H1 (cell line): Measurements from ENCODE around the gene SULT2B1. TPM values are rescaled to one million over a fixed set of nuclear protein-coding genes. Genes with fewer than 3 reads are reported as not detected.

Experiments used
- CTCF ChIA-PET: fragments of 300-600 bp; sonication (Branson Sonifier 250); formaldehyde crosslinking; loops from one replicate; lab custom pipeline; 2021; ENCODE audit not compliant: partially characterized antibody; lab: Charles Lee
- POLR2A ChIA-PET: fragments of 300-600 bp; sonication (Branson Sonifier 250); formaldehyde crosslinking; loops from one replicate; lab custom pipeline; 2021; ENCODE audit warnings: inconsistent platforms; ENCODE audit not compliant: partially characterized antibody; lab: Charles Lee
- DNase-seq, 2 experiments: peaks; one replicate each; pipeline versions ENCODE4 v3.0.0 to v3.0.0-alpha.2; 2010 to 2022; ENCODE audit warnings: low spot score in 2 of 2, low read depth in 1 of 2, mixed read lengths in 1 of 2
- FAIRE-seq: peaks from 2 replicates; lab custom pipeline; 2011; peaks lifted over from hg19 to GRCh38; lab: Jason Lieb, UNC
- H2AFZ ChIP-seq: 2 replicates; pipeline ENCODE4 v1.8.1; 2012; ENCODE audit warnings: low read length, inconsistent platforms
- H2AK5ac ChIP-seq: 2 replicates; pipeline ENCODE4 v1.6.1; 2013; ENCODE audit warnings: low read depth, low read length
- H2BK120ac ChIP-seq: replicated peaks from 2 replicates; pipeline ENCODE3; 2013; ENCODE audit warnings: low read depth, low read length, inconsistent platforms
- H2BK12ac ChIP-seq: 2 replicates; pipeline ENCODE4 v1.6.1; 2013; ENCODE audit warnings: low read depth, low read length
- H2BK15ac ChIP-seq: 2 replicates; pipeline ENCODE4 v1.6.1; 2013; ENCODE audit warnings: low read length
- H2BK20ac ChIP-seq: 2 replicates; pipeline ENCODE4 v1.6.1; 2013; ENCODE audit warnings: low read length
- H2BK5ac ChIP-seq: 2 replicates; pipeline ENCODE4 v1.6.1; 2013; ENCODE audit warnings: low read depth, low read length
- H3K14ac ChIP-seq: 2 replicates; pipeline ENCODE4 v1.6.1; 2013; ENCODE audit warnings: inconsistent platforms; ENCODE audit not compliant: insufficient read length
- H3K18ac ChIP-seq: 2 replicates; pipeline ENCODE4 v1.6.1; 2013; ENCODE audit warnings: low read length; ENCODE audit errors: extremely low read depth
- H3K23ac ChIP-seq: 2 replicates; pipeline ENCODE4 v1.6.1; 2013; ENCODE audit warnings: inconsistent platforms; ENCODE audit not compliant: insufficient read length
- H3K23me2 ChIP-seq: 2 replicates; pipeline ENCODE4 v1.6.1; 2013; ENCODE audit warnings: low read depth, low read length
- H3K27ac ChIP-seq: 2 replicates; pipeline ENCODE4 v1.6.1; 2011; ENCODE audit warnings: low read depth, low read length, inconsistent platforms
- H3K27me3 ChIP-seq, 4 experiments: replicated peaks in 1 of 4; 1 replicate in 1 of 4; 2 replicates in 3 of 4; pipeline versions ENCODE4 v1.6.1 to v1.8.1; 2011 to 2013; ENCODE audit warnings: low read length in 3 of 4, mild to moderate bottlenecking in 3 of 4, inconsistent platforms in 2 of 4, mixed read lengths in 2 of 4, moderate library complexity in 1 of 4; ENCODE audit not compliant: control insufficient read depth in 3 of 4, insufficient read depth in 3 of 4; ENCODE audit errors: extremely low read depth in 1 of 4
- H3K36me3 ChIP-seq, 4 experiments: 2 replicates each; pipeline versions ENCODE4 v1.6.1 to v1.8.1; 2011 to 2013; ENCODE audit warnings: mild to moderate bottlenecking in 4 of 4, low read length in 3 of 4, moderate library complexity in 2 of 4, control low read depth in 1 of 4, inconsistent platforms in 1 of 4; ENCODE audit not compliant: insufficient read depth in 4 of 4, control insufficient read depth in 2 of 4
- H3K4ac ChIP-seq: replicated peaks from 2 replicates; pipeline ENCODE3; 2013; ENCODE audit warnings: low read length, low read depth, mixed read lengths, inconsistent platforms; ENCODE audit not compliant: insufficient read length
- H3K4me1 ChIP-seq, 4 experiments: replicated peaks in 1 of 4; 1 replicate in 1 of 4; 2 replicates in 3 of 4; pipeline versions ENCODE4 v1.6.1 to v1.8.1; 2011 to 2013; ENCODE audit warnings: low read length in 3 of 4, inconsistent platforms in 2 of 4, mixed read lengths in 1 of 4; ENCODE audit not compliant: insufficient read depth in 4 of 4, control insufficient read depth in 3 of 4
- H3K4me2 ChIP-seq, 2 experiments: 2 replicates each; pipeline versions ENCODE4 v1.6.1 to v1.8.1; 2011 to 2013; ENCODE audit warnings: low read depth in 2 of 2, low read length in 2 of 2, control low read depth in 1 of 2, inconsistent platforms in 1 of 2, mild to moderate bottlenecking in 1 of 2; ENCODE audit not compliant: insufficient read depth in 1 of 2
- H3K4me3 ChIP-seq, 4 experiments: fragments of 200-600, 300-600 bp in 1 of 4; sonication (generic), shearing (Covaris generic), sonication (Bioruptor Twin) in 1 of 4; 2 replicates each; pipeline versions ENCODE4 v1.5.1 to v1.8.1; 2011 to 2016; ENCODE audit warnings: low read length in 4 of 4, low read depth in 3 of 4, control low read depth in 2 of 4, inconsistent platforms in 2 of 4, mild to moderate bottlenecking in 2 of 4, mixed read lengths in 1 of 4, moderate library complexity in 1 of 4; ENCODE audit not compliant: insufficient read depth in 2 of 4; ENCODE audit errors: extremely low read depth in 1 of 4
- H3K56ac ChIP-seq: replicated peaks from 2 replicates; pipeline ENCODE3; 2013; ENCODE audit warnings: low read depth, mild to moderate bottlenecking, mixed read lengths, low read length, inconsistent platforms; ENCODE audit not compliant: insufficient read length
- H3K79me1 ChIP-seq: 2 replicates; pipeline ENCODE4 v1.6.1; 2013; ENCODE audit warnings: low read depth, low read length, control low read depth
- H3K79me2 ChIP-seq, 2 experiments: 2 replicates each; pipeline versions ENCODE4 v1.6.1 to v1.8.1; 2012 to 2013; ENCODE audit warnings: low read length in 2 of 2, mild to moderate bottlenecking in 2 of 2, inconsistent platforms in 1 of 2; ENCODE audit not compliant: insufficient read depth in 2 of 2, control insufficient read depth in 1 of 2
- H3K9ac ChIP-seq, 4 experiments: replicated peaks in 1 of 4; 1 replicate in 1 of 4; 2 replicates in 3 of 4; pipeline versions ENCODE4 v1.6.1 to v1.8.1; 2011 to 2013; ENCODE audit warnings: low read depth in 3 of 4, low read length in 3 of 4, control low read depth in 2 of 4, mild to moderate bottlenecking in 2 of 4, moderate library complexity in 2 of 4, inconsistent platforms in 1 of 4; ENCODE audit errors: extremely low read depth in 1 of 4
- H3K9me3 ChIP-seq, 2 experiments: 2 replicates each; pipeline versions ENCODE4 v1.6.1 to v1.8.1; 2012 to 2013; ENCODE audit warnings: mild to moderate bottlenecking in 2 of 2, moderate library complexity in 2 of 2, control low read depth in 1 of 2, inconsistent platforms in 1 of 2, low read depth in 1 of 2, low read length in 1 of 2, mixed read lengths in 1 of 2; ENCODE audit not compliant: insufficient read depth in 2 of 2
- H4K20me1 ChIP-seq, 2 experiments: replicated peaks in 1 of 2; 2 replicates each; pipeline versions ENCODE3 to v1.8.1; 2011 to 2013; ENCODE audit warnings: inconsistent platforms in 2 of 2, low read length in 2 of 2, mild to moderate bottlenecking in 1 of 2; ENCODE audit not compliant: insufficient read depth in 2 of 2, control insufficient read depth in 1 of 2
- H4K5ac ChIP-seq: 2 replicates; pipeline ENCODE4 v1.6.1; 2013; ENCODE audit warnings: low read length, low read depth, mixed read lengths, inconsistent platforms; ENCODE audit not compliant: insufficient read length
- H4K8ac ChIP-seq: 2 replicates; pipeline ENCODE4 v1.8.0; 2013; ENCODE audit warnings: mild to moderate bottlenecking, moderate library complexity, low read length, inconsistent platforms; ENCODE audit not compliant: insufficient read depth; ENCODE audit errors: extremely low read depth
- H4K91ac ChIP-seq: replicated peaks from 2 replicates; pipeline ENCODE3; 2013; ENCODE audit warnings: low read length, mixed read lengths, inconsistent platforms; ENCODE audit not compliant: insufficient read length
- CBX8 ChIP-seq: fragments of 300-800, 300-1000 bp; sonication (generic); IDR thresholded peaks from 2 replicates; pipeline ENCODE4 v1.7.1; 2016; ENCODE audit warnings: low read depth, low read length, borderline replicate concordance
- CTBP2 ChIP-seq: IDR thresholded peaks from 2 replicates; pipeline ENCODE4 v1.7.0; 2011; ENCODE audit warnings: borderline replicate concordance, mild to moderate bottlenecking, moderate library complexity, mixed read lengths, low read length; ENCODE audit not compliant: insufficient read depth, insufficient read length
- JUN ChIP-seq: IDR thresholded peaks from 2 replicates; pipeline ENCODE4 v1.6.1; 2011; ENCODE audit warnings: low read depth, mild to moderate bottlenecking, improper control_type of control experiment, low read length
- KDM4A ChIP-seq: IDR thresholded peaks from one replicate; pipeline ENCODE4 v1.7.1; 2012; ENCODE audit warnings: low read depth, mild to moderate bottlenecking, moderate library complexity, low read length, inconsistent platforms; ENCODE audit not compliant: severe bottlenecking
- POLR2AphosphoS5 ChIP-seq: IDR thresholded peaks from 2 replicates; pipeline ENCODE4 v1.6.1; 2011; ENCODE audit warnings: low read depth, low read length
- SAP30 ChIP-seq: fragments of 300-600 bp; sonication (generic); IDR thresholded peaks from 2 replicates; pipeline ENCODE4 v1.7.1; 2012; ENCODE audit warnings: low read length, moderate library complexity, mild to moderate bottlenecking, inconsistent platforms; ENCODE audit not compliant: insufficient read depth, insufficient replicate concordance
- SP2 ChIP-seq: IDR thresholded peaks from 2 replicates; pipeline ENCODE4 v1.6.1; 2012; ENCODE audit warnings: mild to moderate bottlenecking, low read length, inconsistent platforms
- ZNF274 ChIP-seq: IDR thresholded peaks from 2 replicates; pipeline ENCODE4 v1.7.0; 2012; ENCODE audit warnings: low read length, borderline replicate concordance; ENCODE audit errors: extremely low read depth
- WGBS, 2 experiments: shearing (Covaris generic) in 1 of 2; methylation state at CpG; one replicate each; pipeline versions ENCODE4 v1.1.6 to v1.1.7; 2013 to 2015; ENCODE audit warnings: low lambda C conversion rate in 2 of 2, mixed read lengths in 2 of 2, inconsistent platforms in 1 of 2, low coverage in 1 of 2, missing lambda C conversion rate in 1 of 2; ENCODE audit not compliant: insufficient replicate concordance in 2 of 2, insufficient coverage in 1 of 2, insufficient read length in 1 of 2; ENCODE audit errors: extremely low coverage in 1 of 2, missing lambda C conversion rate in 1 of 2; 5-methylcytosine and 5-hydroxymethylcytosine counted together
- polyA plus RNA-seq, 7 experiments: library from polyadenylated mRNA; depleted of rRNA in 3 of 7; stranded (reverse) in 5 of 7; unstranded in 2 of 7; fragments of >200 nt in 5 of 7; fragments of 200-250 nt in 2 of 7; gene quantifications; 1 replicate in 5 of 7; 2 replicates in 1 of 7; 4 replicates in 1 of 7; pipeline versions ENCODE4 v1.2.1 to v1.2.3, GENCODE V29; 2011 to 2013; ENCODE audit warnings: missing spikeins in 2 of 7, mixed read lengths in 2 of 7
- total RNA-seq: library from RNA; stranded (reverse); fragmentation: NEBNext Ultra II Directional; extraction: Animal tissue kit (Norgen Biotek cat#: 25700); gene quantifications from 2 replicates; pipeline ENCODE4 v1.2.1, GENCODE V29; 2021
- TF ChIP-seq, protein P1 (sequence below): IDR thresholded peaks from 2 replicates; pipeline ENCODE4 v1.6.1; 2012; ENCODE audit warnings: inconsistent platforms

SULT2B1 gene
- total and polyA plus RNA-seq, 2 of the 8 experiments (the other 6 are each of a cell fraction or from before 2014, with no cell fraction given): 1.5 to 2.6 TPM

DNA sequence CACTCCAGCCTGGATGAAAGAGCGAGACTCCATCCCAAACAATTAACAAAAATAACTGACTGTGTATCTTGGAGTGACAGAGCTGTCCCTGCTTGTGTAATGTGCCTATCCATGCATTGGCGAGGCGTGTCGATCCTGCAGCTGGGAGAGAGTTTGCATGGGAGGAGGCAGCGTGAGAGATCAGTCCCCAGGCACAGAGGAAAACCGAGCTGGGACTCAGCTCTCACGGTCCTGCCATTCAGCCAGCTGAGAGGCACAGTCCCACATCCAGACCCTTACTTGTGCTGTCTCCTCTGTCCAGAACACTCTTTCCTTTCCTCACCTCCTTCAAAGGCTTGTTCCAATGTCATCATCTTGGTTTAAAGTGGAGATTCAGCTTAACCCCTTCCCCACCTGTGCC is 11.9 kb upstream of the SULT2B1 start:
- H3K36me3 ChIP-seq: no peaks in the 10 kb centered on the region
- H3K4me3 ChIP-seq: no peak overlapping the region
- no peak overlapping the region for H3K14ac ChIP-seq
- H3K23ac ChIP-seq: no peak overlapping the region
- H4K8ac ChIP-seq: no peak overlapping the region
- no peak overlapping the region for H4K91ac ChIP-seq
- ChIA-PET CTCF (interaction anchor here (0.9 to 1.7 kb wide), 7 partner anchors 14 to 44 kb away, joined by 3 to 10 read pairs (median 4); no protein-coding TSS in a partner anchor), POLR2A (interaction anchor here (0.9 to 1.7 kb wide), 3 partner anchors 12 to 77 kb away, joined by 3 to 4 read pairs (median 4); partner anchors contain the start of gene SULT2B1)
- no peak overlapping the region for H2BK15ac ChIP-seq
- H2BK12ac ChIP-seq: 0 out of 2 replicates have a peak overlapping the region, but pooled peaks have one; percentile 68
- 86% methylated on average over 7 of the region's 7 CpGs; no CpG with 5 or more reads in 1 of the 2 experiments for WGBS, 2 experiments
- no peak overlapping the region for H3K9ac ChIP-seq
- H4K20me1 ChIP-seq: no peaks in the 10 kb centered on the region
- H3K4ac ChIP-seq: no peak overlapping the region
- no peaks in the 10 kb centered on the region for H3K23me2 ChIP-seq
- peak overlapping the region; percentile 30; the same call in 1 of the 2 replicates for H2BK5ac ChIP-seq
- no peaks in the 10 kb centered on the region for H3K9me3 ChIP-seq
- FAIRE-seq (no peak), DNase-seq (no peak)
- H2BK20ac ChIP-seq: 0 out of 2 replicates have a peak overlapping the region, but pooled peaks have one; percentile 80
- no peak overlapping the region for H3K27ac ChIP-seq
- H2AK5ac ChIP-seq: no peak overlapping the region
- H3K4me1 ChIP-seq: peaks cover 0 to 12% (median 7%) of the 10 kb centered on the region in 4 experiments; a peak in 6 of 7 replicates
- H2AFZ ChIP-seq: no peak overlapping the region
- no peak overlapping the region for H2BK120ac ChIP-seq
- H3K79me1 ChIP-seq: no peaks in the 10 kb centered on the region
- no peaks in the 10 kb centered on the region for H3K79me2 ChIP-seq
- H3K27me3 ChIP-seq: no peaks in the 10 kb centered on the region
- H3K56ac ChIP-seq: no peak overlapping the region
- no peak overlapping the region; the same call in 1 of the 2 replicates for H3K18ac ChIP-seq
- no peak overlapping the region for H3K4me2 ChIP-seq
- no peak overlapping the region for H4K5ac ChIP-seq
- TF ChIP-seq, protein P1, sequence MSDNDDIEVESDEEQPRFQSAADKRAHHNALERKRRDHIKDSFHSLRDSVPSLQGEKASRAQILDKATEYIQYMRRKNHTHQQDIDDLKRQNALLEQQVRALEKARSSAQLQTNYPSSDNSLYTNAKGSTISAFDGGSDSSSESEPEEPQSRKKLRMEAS: no peak
- TF ChIP-seq CTBP2 (no peak), SAP30 (no peak), SP2 (no peak), KDM4A (no peak), ZNF274 (no peak), POLR2AphosphoS5 (no peak), CBX8 (no peak), JUN (no peak)
